HG02981 (cell line): Measurements from ENCODE around the gene STPG1.

Experiments used
- ATAC-seq: cut with Tn5 transposase; IDR thresholded peaks from one replicate; pipeline ENCODE4 v1.9.1; 2021; ENCODE audit warnings: mild to moderate bottlenecking, moderate library complexity; ENCODE audit not compliant: unreplicated experiment

STPG1 gene

GRCh38 chr1:24344090-24344742 is 69.4 kb downstream of the STPG1 start:
- ATAC-seq, result no peak

GRCh38 chr1:24343412-24344089 is 70.0 kb downstream of the STPG1 start:
- ATAC-seq, result no peak

- no peak for ATAC-seq
Observed at GRCh38 chr1:24341260-24341659, 72.3 kb downstream of the STPG1 start.

GRCh38 chr1:24340770-24341169 is 72.8 kb downstream of the STPG1 start:
- ATAC-seq, result no peak

- no peak for ATAC-seq
Observed at GRCh38 chr1:24339996-24340395, 73.6 kb downstream of the STPG1 start.

GRCh38 chr1:24338447-24338846 is 75.1 kb downstream of the STPG1 start:
- no peak for ATAC-seq

GRCh38 chr1:24337455-24337854 is 76.1 kb downstream of the STPG1 start:
- no peak for ATAC-seq

GRCh38 chr1:24336075-24336474 is 77.5 kb downstream of the STPG1 start:
- no peak for ATAC-seq

- ATAC-seq, result no peak
Observed at GRCh38 chr1:24331961-24332673, 81.5 kb downstream of the STPG1 start.

GRCh38 chr1:24329797-24330543 is 83.6 kb downstream of the STPG1 start:
- ATAC-seq, result no peak

GRCh38 chr1:24329331-24329730 is 84.3 kb downstream of the STPG1 start:
- ATAC-seq, result no peak

- no peak for ATAC-seq
Observed at GRCh38 chr1:24327891-24328290, 85.7 kb downstream of the STPG1 start.

GRCh38 chr1:24327486-24327885 is 86.1 kb downstream of the STPG1 start:
- no peak for ATAC-seq

- no peak for ATAC-seq
Observed at GRCh38 chr1:24325587-24326449, 87.8 kb downstream of the STPG1 start.

- ATAC-seq, result no peak
Observed at GRCh38 chr1:24324903-24325302, 88.7 kb downstream of the STPG1 start.

- ATAC-seq, result no peak
Observed at GRCh38 chr1:24323281-24323680, 90.3 kb downstream of the STPG1 start.

GRCh38 chr1:24322470-24323177 is 91.0 kb downstream of the STPG1 start:
- ATAC-seq, result no peak

GRCh38 chr1:24321697-24322469 is 91.7 kb downstream of the STPG1 start:
- peak; percentile 54 for ATAC-seq

GRCh38 chr1:24321126-24321525 is 92.5 kb downstream of the STPG1 start:
- no peak for ATAC-seq
